C4-2B (cell line): ENCODE results near the gene ENTPD8.

Source experiments
- ZFX ChIP-seq: fragments of 450-650 bp; IDR thresholded peaks from 2 replicates; pipeline ENCODE4 v1.6.1; 2017
- TF ChIP-seq, protein P1 (sequence below): fragments of 450-650 bp; conservative IDR thresholded peaks from 2 replicates; pipeline ENCODE4 v1.5.1; 2017; ENCODE audit warnings: mild to moderate bottlenecking

DNA sequence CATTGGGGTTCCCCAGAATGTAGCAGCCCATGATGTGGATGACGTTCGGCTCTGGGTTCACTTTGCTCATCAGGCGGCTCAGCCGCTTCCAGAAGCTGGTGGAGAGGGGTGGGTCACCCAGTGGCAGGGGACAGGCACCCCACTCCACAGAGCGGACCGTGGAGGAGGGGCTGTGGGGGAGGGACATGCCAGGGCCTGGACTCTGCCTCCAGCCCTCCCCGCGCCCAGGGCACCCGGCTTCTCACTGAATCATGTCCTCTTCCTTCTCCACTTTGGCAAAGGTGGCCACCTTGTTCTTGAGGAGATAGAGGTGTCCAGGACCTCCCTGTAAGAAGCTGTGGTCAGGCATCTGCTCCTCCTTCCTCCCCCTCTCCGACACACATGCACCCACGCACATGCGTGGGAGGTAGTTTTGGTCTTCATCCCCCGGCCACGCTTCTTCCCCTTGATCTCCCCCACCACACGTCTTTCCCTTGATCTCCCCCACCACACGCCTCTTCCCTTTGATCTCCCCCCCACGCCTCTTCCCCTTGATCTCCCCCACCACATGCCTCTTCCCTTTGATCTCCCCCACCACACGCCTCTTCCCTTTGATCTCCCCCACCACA lies 8.9 kb upstream of the ENTPD8 start:
- TF ChIP-seq, protein P1, sequence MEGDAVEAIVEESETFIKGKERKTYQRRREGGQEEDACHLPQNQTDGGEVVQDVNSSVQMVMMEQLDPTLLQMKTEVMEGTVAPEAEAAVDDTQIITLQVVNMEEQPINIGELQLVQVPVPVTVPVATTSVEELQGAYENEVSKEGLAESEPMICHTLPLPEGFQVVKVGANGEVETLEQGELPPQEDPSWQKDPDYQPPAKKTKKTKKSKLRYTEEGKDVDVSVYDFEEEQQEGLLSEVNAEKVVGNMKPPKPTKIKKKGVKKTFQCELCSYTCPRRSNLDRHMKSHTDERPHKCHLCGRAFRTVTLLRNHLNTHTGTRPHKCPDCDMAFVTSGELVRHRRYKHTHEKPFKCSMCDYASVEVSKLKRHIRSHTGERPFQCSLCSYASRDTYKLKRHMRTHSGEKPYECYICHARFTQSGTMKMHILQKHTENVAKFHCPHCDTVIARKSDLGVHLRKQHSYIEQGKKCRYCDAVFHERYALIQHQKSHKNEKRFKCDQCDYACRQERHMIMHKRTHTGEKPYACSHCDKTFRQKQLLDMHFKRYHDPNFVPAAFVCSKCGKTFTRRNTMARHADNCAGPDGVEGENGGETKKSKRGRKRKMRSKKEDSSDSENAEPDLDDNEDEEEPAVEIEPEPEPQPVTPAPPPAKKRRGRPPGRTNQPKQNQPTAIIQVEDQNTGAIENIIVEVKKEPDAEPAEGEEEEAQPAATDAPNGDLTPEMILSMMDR = no peak
- no peak for TF ChIP-seq ZFX
